Activated CD8-positive, alpha-beta memory T cell treated with anti-CD3 and anti-CD28 coated beads, Interleukin-2, amount 10 ng/mL, durations not matched to agents 7 days and 5 days (primary cell): ENCODE measurements around the gene CCDC134. TPM values are rescaled to one million over a fixed set of nuclear protein-coding genes. Genes with fewer than 3 reads are reported as not detected.
"Not testable (repeated sequence)": the region's sequence is repeated elsewhere in the genome, so short reads cannot be mapped to it uniquely, and the experiment has no call there.

Source experiments
- ATAC-seq: fragments of 150-1000 bp; cut with Tn5 transposase; one replicate; pipeline ENCODE4 v1.10.0; 2021; ENCODE audit warnings: moderate library complexity
- CTCF ChIA-PET: fragments of 350-600 bp; sonication (Branson Sonifier 250); formaldehyde crosslinking; loops from one replicate; lab custom pipeline; 2021; ENCODE audit warnings: antibody characterized with exemption; lab: Charles Lee
- DNase-seq: peaks from one replicate; pipeline ENCODE4 v3.0.0-alpha.2; 2020
- H3K27ac Mint-ChIP-seq: one replicate; pipeline ENCODE4 v1.8.0; 2021; ENCODE audit warnings: mild to moderate bottlenecking, mixed read lengths
- H3K27me3 Mint-ChIP-seq: one replicate; pipeline ENCODE4 v1.8.0; 2021; ENCODE audit warnings: mixed read lengths
- H3K36me3 Mint-ChIP-seq: one replicate; pipeline ENCODE4 v1.8.0; 2021; ENCODE audit warnings: mild to moderate bottlenecking, mixed read lengths
- H3K4me1 Mint-ChIP-seq: one replicate; pipeline ENCODE4 v1.8.0; 2021; ENCODE audit warnings: mixed read lengths
- H3K4me3 Mint-ChIP-seq: one replicate; pipeline ENCODE4 v1.8.0; 2021; ENCODE audit warnings: mild to moderate bottlenecking, moderate library complexity, mixed read lengths
- H3K9me3 Mint-ChIP-seq: one replicate; pipeline ENCODE4 v1.8.0; 2022; ENCODE audit warnings: low read depth, mixed read lengths
- total RNA-seq, 2 experiments: library from RNA; stranded (reverse); gene quantifications; one replicate each; pipeline ENCODE4 v1.2.3, GENCODE V29; 2021

The CCDC134 gene
- total RNA-seq, 2 experiments from 2014 or later = 25.3 to 27.9 TPM

DNA sequence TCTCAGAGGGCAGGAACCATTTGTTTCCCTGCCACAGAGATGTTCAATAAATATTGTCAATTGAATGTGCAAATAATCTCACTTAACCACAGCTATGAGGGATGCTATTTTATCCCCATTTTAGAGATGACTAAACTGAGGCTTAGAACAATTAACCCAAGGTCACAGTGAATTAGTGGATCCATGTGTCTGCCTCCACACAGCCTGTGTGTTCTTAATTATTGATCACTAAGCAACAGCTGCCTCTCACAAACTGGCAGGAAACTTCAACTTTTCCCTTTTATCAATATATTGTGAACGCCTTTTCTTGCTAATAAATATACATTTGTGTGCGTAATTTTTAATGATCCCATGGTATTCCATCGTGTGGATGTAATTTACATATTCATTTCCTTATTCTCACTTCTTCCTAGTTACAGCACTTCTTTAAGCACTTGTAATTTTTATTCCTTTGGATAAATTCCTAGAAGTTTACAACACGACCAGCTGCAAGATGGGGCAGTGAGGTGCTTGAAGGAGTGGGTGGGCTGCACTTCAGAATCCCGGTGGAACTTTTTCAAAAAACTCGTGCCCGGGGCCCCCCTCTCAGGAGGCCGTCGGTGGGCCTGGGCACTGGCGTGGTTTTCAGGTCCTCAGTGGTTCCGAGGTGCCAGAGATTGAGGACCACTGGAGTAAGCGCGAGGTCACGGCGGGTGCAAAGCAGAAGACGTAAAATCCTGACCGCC is 31.5 kb downstream of the CCDC134 start:
- Mint-ChIP-seq H3K36me3 (peaks cover 31% of the 10 kb centered on the region), H3K4me1 (peaks cover 45% of the 10 kb centered on the region)

DNA sequence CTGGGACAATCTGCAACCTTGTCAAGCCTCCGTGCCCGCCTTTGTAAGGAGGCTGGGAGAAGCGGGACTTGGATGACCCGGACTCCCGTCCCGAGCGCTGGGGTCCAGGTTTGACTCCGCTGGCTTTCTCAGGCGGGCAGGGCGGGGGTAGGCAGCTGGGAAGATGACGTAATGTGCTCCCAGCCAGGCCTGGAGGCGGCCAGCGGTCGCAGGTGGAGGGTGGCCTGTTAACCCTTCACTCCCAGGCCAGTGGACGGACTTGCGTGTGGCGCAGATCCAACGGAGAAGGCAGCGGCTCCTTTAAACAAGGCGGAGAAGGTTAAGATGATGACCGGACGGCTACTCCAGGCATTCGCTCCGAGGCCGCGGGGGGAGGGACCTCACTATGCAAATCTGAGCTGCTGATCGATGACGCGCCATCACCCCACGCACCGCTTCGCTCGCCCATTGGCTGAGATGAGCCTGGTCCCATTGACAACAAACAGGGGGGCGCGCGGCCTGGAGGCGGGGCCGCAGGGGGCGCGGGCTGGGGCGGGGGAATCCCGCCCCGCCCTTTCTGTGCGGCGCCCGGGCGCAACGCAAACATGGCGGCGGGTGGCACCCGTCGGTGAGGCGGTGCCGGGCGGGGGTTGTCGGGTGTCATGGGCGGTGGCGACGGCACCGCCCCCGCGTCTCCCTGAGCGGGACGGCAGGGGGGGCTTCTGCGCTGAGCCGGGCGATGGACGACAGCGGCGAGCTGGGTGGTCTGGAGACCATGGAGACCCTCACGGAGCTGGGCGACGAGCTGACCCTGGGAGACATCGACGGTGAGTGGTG is 32.3 kb downstream of the CCDC134 start, which contains the start of gene SREBF2:
Gene SREBF2 (plus strand): TSS at position 553 of the 816 bp plus-strand sequence. CDS start 166 bp downstream, at position 719.
- CTCF ChIA-PET = interaction anchor here (0.9 to 6.4 kb wide), 15 partner anchors 9 to 166 kb away, joined by 3 to 37 read pairs (median 5); partner anchors contain the start of gene CCDC134
- ATAC-seq = peak; percentile 95
- peaks cover 30% of the 10 kb centered on the region for H3K36me3 Mint-ChIP-seq
- no peaks in the 10 kb centered on the region for H3K9me3 Mint-ChIP-seq
- peak; percentile 100 for DNase-seq
- peaks cover 44% of the 10 kb centered on the region for H3K4me1 Mint-ChIP-seq
- peak within 1 kb of the TSS; percentile 99 for H3K27ac Mint-ChIP-seq
- H3K27me3 Mint-ChIP-seq = no peaks in the 10 kb centered on the region
- H3K4me3 Mint-ChIP-seq = peak within 1 kb of the TSS; percentile 82

More for the DNA sequence above, 31.5 kb downstream of the CCDC134 start:
- peak overlapping the region; percentile 82 for H3K4me3 Mint-ChIP-seq
- CTCF ChIA-PET = interaction anchor here (0.9 to 6.4 kb wide), 16 partner anchors 9 to 145 kb away, joined by 3 to 37 read pairs (median 4); partner anchors contain the start of gene CCDC134
- DNase-seq = no peak
- no peaks in the 10 kb centered on the region for H3K27me3 Mint-ChIP-seq
- peak overlapping the region; percentile 99 for H3K27ac Mint-ChIP-seq
- no peak for ATAC-seq
- no peaks in the 10 kb centered on the region for H3K9me3 Mint-ChIP-seq

DNA sequence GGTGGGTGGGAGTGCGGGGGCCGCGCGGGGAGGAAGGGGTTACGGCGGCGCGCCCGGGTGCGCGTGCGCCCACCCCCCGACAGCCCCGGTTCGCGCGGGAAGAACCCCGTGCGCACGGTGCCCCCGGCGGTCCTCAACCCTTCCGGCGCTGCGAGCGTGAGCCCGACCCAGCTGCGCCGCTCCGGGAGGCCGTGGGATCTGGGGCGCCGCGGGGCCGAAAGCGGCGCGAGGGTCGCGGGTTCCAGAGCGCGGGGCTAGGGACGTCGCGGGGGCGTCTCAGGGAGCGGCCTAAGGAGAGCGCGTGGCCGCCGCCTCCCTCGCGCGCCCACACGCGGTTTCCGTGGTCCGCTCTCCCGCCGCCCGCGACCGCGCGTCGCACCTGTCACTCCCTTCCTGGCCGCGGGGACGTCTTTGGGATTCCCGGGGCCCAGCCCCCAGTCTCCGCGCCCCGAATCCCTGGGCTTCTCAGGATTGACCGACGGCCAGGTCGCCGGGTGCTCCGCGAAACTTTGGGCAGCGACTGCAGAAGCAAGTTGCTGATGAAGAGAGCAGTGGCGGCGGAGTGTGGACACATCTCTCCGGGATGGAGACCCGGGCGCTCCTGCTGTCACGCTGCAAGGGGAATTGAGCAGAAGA is 33.0 kb downstream of the CCDC134 start:
- no peaks in the 10 kb centered on the region for H3K27me3 Mint-ChIP-seq
- peak; percentile 62 for DNase-seq
- peaks cover 36% of the 10 kb centered on the region for H3K36me3 Mint-ChIP-seq
- H3K27ac Mint-ChIP-seq = peak overlapping the region; percentile 76
- H3K4me3 Mint-ChIP-seq = peak overlapping the region; percentile 82
- peaks cover 44% of the 10 kb centered on the region for H3K4me1 Mint-ChIP-seq
- CTCF ChIA-PET = interaction anchor here (0.9 to 6.4 kb wide), 11 partner anchors 8 to 166 kb away, joined by 4 to 37 read pairs (median 7); partner anchors contain the start of gene CCDC134
- H3K9me3 Mint-ChIP-seq = no peaks in the 10 kb centered on the region
- peak; percentile 14 for ATAC-seq

DNA sequence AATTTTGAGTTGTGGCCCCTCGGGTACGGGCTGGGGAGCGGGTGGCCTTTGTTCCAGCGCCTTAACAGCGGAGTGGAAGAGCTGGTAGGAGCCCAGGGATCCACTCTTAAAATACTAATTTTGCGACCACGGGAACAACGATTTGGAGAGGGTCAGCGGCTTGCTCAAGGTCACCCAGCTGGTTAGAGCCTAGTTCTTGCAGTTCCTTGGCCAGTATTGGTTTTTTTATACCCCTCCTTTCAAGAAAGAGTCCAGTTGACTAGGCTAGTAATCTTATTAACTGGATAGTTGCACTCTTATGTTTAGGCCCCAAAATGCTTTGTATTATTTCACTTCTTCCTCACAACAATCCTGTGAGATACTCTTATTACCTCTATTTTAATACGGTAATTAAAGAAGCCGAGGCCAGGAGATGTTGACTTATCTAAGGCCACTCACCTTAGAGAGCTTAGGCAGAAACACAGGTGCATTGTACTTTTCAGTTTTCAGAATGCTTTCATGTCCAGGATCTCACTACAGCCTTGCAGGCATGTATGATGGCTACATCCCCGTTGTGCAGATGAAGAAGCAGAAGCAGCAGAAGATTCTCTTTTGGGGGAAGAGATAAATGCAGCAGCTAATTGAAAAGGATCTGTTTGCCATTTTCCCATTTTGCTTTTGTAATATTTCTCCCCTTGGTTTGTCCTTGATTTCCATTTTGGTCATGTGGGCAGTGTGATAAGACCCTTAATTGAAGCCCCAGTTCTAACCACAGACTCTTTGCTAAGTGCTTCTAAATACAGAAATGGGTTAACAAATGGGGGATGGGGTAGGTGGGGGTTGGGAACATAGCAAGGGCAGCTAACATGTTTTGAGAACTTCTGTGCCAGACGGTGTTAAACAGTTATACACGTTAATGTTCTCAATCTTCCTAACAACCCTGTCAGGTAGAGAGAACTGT is 33.8 kb downstream of the CCDC134 start:
- no peaks in the 10 kb centered on the region for H3K27me3 Mint-ChIP-seq
- H3K4me1 Mint-ChIP-seq = peaks cover 51% of the 10 kb centered on the region
- no peaks in the 10 kb centered on the region for H3K9me3 Mint-ChIP-seq
- H3K27ac Mint-ChIP-seq = peak overlapping the region; percentile 76
- peaks cover 44% of the 10 kb centered on the region for H3K36me3 Mint-ChIP-seq
- no peak for ATAC-seq
- CTCF ChIA-PET = interaction anchor here (1.7 to 6.4 kb wide), 6 partner anchors 13 to 167 kb away, joined by 4 to 37 read pairs (median 12); partner anchors contain the start of gene CCDC134
- DNase-seq = no peak
- H3K4me3 Mint-ChIP-seq = peak overlapping the region; percentile 82

DNA sequence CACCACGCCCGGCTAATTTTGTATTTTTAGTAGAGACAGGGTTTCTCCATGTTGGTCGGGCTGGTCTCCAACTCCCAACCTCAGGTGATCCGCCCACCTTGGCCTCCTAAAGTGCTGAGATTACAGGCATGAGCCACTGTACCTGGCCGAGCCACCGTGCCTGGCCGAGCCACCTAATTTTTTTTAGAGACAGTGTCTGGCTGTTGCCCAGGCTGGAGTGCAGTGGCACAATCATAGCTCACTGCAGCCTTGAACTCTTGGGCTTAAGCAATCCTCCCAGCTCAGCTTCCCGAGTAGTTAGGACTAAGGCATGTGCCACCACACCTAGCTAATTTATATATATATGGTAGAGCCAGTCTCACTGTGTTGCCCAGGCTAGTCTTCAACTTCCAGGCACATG is 35.0 kb downstream of the CCDC134 start:
- H3K9me3 Mint-ChIP-seq, H3K27ac Mint-ChIP-seq, ATAC-seq, DNase-seq, H3K4me3 Mint-ChIP-seq, H3K27me3 Mint-ChIP-seq: not testable (repeated sequence)
- CTCF ChIA-PET = interaction anchor here (1.3 to 6.4 kb wide), 5 partner anchors 12 to 106 kb away, joined by 3 to 37 read pairs (median 4); no protein-coding TSS in a partner anchor
- Mint-ChIP-seq H3K36me3 (peaks cover 50% of the 10 kb centered on the region), H3K4me1 (peaks cover 56% of the 10 kb centered on the region)

DNA sequence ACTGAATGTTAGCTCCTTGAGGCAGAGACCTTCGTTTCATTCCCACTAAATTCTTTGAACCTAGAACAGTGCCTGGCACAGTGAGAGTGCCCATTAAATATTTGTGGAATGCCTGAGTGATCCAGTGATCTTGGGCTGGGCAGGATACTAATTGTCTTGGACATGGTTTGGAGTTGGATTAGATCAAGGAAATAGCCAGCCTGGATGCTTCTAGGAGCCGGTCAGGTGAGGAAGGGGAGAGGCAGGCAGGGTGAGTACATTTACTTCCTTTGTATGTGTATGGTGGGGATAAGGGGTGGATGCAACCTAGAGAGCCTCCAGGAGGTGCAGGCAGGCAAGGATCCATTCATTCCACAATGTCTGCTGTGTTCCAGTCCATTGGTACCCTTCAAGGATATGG is 36.1 kb downstream of the CCDC134 start:
- CTCF ChIA-PET = interaction anchor here (1.3 kb wide), 2 partner anchors 14 to 105 kb away, joined by 3 read pairs; no protein-coding TSS in a partner anchor
- ATAC-seq = no peak

DNA sequence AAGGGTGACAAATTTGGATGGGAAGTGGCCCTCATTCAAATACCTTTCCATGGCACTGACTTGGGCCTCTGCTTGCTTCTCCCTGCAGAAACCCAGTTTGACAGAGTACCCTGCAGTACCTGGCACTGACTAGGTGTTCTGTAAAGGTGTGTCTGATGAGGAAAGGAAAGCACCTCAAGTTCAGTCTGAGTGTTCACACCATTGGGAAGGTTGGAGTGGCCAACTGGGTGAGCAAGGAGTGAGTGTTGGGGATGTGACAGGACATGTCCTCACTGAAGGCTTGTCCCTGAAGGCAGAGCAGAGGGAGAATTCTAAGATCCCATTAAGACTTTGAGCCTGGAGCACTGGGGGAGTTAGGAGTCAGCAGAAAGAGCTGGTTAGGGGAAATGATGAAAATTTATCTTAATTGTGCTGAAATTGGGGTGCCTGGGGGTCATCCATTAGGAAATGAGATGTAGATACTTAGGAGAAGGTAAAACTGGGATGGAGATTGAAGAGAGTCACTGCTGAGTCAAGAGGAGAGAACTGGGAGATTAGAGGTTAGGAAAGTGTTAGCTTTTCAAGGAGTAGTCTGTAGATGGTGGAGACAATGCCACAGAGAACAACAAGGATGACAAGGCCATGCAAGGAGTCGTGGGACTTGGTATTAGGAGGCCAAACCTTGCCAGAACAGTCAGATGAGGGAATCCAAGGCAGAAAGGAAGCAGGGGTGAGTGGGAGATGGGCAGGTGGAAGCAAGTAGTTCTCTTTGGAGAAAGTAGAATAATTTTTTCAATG is 38.6 kb downstream of the CCDC134 start:
- Mint-ChIP-seq H3K27me3 (no peaks in the 10 kb centered on the region), H3K4me3 (no peak overlapping the region), H3K36me3 (peaks cover 55% of the 10 kb centered on the region), H3K9me3 (no peaks in the 10 kb centered on the region), H3K27ac (peak overlapping the region; percentile 35), H3K4me1 (peaks cover 68% of the 10 kb centered on the region)
- DNase-seq (no peak), ATAC-seq (no peak)
- CTCF ChIA-PET = interaction anchor here (1.1 to 1.6 kb wide), 2 partner anchors 12 to 14 kb away, joined by 3 to 4 read pairs; no protein-coding TSS in a partner anchor

More for the DNA sequence above, 36.1 kb downstream of the CCDC134 start:
- Mint-ChIP-seq H3K4me1 (peaks cover 60% of the 10 kb centered on the region), H3K9me3 (no peaks in the 10 kb centered on the region), H3K27ac (peak overlapping the region; percentile 48), H3K4me3 (no peak overlapping the region), H3K27me3 (no peaks in the 10 kb centered on the region), H3K36me3 (peaks cover 52% of the 10 kb centered on the region)
- no peak for DNase-seq

DNA sequence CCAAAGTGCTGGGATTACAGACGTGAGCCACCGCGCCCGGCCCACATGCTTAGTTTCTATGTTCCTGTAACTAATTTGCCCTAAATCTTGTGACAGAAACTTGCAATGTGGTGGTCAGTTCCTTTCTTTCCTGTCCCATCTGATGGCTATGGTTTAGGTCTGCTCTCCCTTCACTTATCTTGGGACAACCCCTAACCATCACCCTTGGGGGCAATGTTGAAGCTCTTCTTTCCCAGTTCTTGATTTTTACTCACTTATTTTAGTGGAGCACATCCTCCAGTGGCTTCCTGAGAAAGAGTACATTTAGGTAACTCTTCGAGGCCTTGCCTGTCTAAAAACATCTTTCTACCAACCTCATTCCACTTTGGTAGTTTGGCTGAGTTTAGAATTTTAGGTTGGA is 39.7 kb downstream of the CCDC134 start:
- H3K27ac Mint-ChIP-seq = no peak overlapping the region
- no peak for DNase-seq
- no peak for ATAC-seq
- H3K4me1 Mint-ChIP-seq = peaks cover 67% of the 10 kb centered on the region
- CTCF ChIA-PET = interaction anchor here (1.1 kb wide), 1 partner anchor 12 kb away, joined by 4 read pairs; no protein-coding TSS in a partner anchor
- H3K4me3 Mint-ChIP-seq = no peak overlapping the region
- H3K9me3 Mint-ChIP-seq = no peaks in the 10 kb centered on the region
- H3K27me3 Mint-ChIP-seq = no peaks in the 10 kb centered on the region
- H3K36me3 Mint-ChIP-seq = peaks cover 49% of the 10 kb centered on the region

DNA sequence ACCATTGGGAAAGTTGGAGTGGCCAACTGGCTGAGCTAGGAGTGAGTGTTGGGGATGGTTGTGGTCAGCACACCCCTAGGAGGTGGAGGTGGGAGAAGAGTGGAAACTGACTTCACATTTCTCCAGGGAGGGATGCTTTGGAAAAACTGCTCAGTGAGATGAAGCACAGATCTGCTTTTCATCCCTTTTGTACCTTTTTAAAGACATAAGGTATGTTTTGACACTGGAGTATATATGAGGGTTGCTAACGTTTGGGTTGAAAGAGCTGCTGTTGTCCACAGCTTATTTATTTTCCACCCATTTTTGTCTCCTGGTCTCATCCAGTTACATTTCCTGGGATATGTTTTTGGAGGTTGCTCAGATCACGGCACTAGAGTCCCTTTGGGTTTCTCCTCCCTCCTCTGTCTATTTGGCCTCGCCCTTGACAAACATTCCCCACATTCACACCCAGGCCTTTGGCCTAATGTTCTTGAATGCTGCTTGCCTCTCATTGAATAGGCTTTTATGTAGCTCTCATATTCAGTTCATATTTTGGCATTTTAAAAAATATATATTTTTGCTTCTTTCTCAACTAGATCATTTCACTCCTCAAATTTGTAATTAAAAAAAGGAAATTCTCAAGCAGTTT is 40.7 kb downstream of the CCDC134 start:
- peaks cover 45% of the 10 kb centered on the region for H3K36me3 Mint-ChIP-seq

DNA sequence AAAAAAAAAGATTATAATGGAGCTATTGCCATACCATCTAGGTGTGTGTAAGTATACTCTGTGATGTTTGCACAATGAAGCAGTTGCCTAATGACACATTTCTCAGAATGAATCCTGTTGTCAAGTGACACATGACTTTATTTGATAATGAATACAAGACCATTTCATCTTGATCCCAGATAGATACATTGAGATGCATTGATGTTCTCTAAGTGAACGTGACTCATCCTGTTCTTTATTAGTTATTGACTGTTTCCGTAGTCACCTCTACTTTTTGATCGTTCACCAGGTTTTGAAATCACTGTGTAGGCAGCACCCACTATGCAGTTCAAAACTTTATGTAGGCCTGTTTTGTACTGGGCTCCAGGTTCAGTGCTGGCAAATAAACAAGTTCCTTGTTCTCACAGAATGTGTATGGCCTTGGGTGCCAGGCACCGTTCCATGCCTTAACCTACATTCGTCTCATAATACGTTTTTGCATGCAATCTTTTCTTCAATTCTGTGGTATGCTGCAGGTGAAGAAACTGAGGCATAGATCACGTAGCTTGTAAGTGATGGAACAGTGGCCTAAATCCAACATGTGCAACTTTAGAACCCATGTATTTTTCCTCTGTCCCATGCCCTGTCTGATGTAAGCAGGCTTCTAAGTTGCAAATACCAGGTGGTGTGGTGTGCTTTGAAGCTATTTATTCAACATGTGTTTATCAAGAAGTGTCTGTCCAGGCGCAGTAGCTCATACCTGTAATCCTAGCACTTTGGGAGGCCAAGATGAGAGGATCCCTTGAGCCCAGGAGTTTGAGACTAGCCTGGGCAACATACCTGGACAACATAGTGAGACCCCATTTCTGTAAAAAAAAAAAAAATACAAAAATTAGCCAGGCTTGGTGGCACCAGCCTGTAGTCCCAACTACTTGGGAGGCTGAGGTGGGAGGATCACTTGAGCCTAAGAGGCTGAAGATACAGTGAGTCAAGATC is 42.8 kb downstream of the CCDC134 start:
- ATAC-seq = peak; percentile 72
- Mint-ChIP-seq H3K27me3 (no peaks in the 10 kb centered on the region), H3K27ac (peak overlapping the region; percentile 41), H3K9me3 (no peaks in the 10 kb centered on the region), H3K36me3 (peaks cover 33% of the 10 kb centered on the region), H3K4me3 (no peak overlapping the region), H3K4me1 (peaks cover 71% of the 10 kb centered on the region)
- DNase-seq = no peak
- CTCF ChIA-PET = interaction anchor here (1.1 to 2.0 kb wide), 5 partner anchors 9 to 97 kb away, joined by 4 to 5 read pairs (median 4); no protein-coding TSS in a partner anchor

More for the DNA sequence above, 40.7 kb downstream of the CCDC134 start:
- H3K4me3 Mint-ChIP-seq = no peak overlapping the region
- DNase-seq (no peak), ATAC-seq (no peak)
- peaks cover 70% of the 10 kb centered on the region for H3K4me1 Mint-ChIP-seq
- H3K27me3 Mint-ChIP-seq = no peaks in the 10 kb centered on the region
- no peaks in the 10 kb centered on the region for H3K9me3 Mint-ChIP-seq
- CTCF ChIA-PET = interaction anchor here (1.5 kb wide), 1 partner anchor 8 kb away, joined by 4 read pairs; the partner anchor contains the start of gene SREBF2
- peak overlapping the region; percentile 22 for H3K27ac Mint-ChIP-seq
